Sigmoid colon (tissue), 7 donors: ENCODE measurements around the gene VSIG8. TPM values are rescaled to one million over a fixed set of nuclear protein-coding genes. Genes with fewer than 3 reads are reported as not detected.

Source experiments
- polyA plus RNA-seq, 3 donors: library from polyadenylated mRNA; stranded (reverse); fragments of 200-250 nt; gene quantifications; one replicate each; pipeline ENCODE4 v1.2.3, GENCODE V29; 2013
- small RNA-seq, 3 donors: library from RNA; depleted of rRNA; stranded (forward); fragments of <200 nt; gene quantifications; one replicate each; pipeline ENCODE3, GENCODE V24; 2016
- total RNA-seq, 4 donors: library from RNA; depleted of rRNA; stranded (reverse); fragments of >200 nt; gene quantifications; one replicate each; pipeline ENCODE4 v1.1.0, GENCODE V29; 2016
- donor health status: healthy with polysubstance abuse.
- donor health status: Bipolar disorder and iron deficiency.
- donor health status: healthy.

The VSIG8 gene
- total and polyA plus RNA-seq, 7 donors, result 0.10 TPM; not detected in 6

Small RNA genes within 50 kb of the gene (small RNA-seq; reads per million reads assigned to genes)
- 0 reads per million in 3 donors for gene MIR4259
- 0 to 0.11 (median 0.06) reads per million in 3 donors for gene RF00570

Other genes with a start within 250 kb of the VSIG8 start
- not detected for gene CRP, start 148.1 kb downstream of the VSIG8 start, total RNA-seq
- gene CRP, start 148.1 kb downstream of the VSIG8 start, polyA plus RNA-seq, result under 1 TPM in 1 of 3 donors, not detected in 2; 0.20 TPM
- 10 to 100 TPM; 40.4 to 59.1 (median 51.6) TPM for gene DUSP23, start 81.7 kb downstream of the VSIG8 start, total RNA-seq
- 10 to 100 TPM; 77.7 to 88.7 (median 86.5) TPM for gene DUSP23, start 81.7 kb downstream of the VSIG8 start, polyA plus RNA-seq
- not detected for gene FCRL6, start 60.3 kb downstream of the VSIG8 start, total RNA-seq
- gene FCRL6, start 60.3 kb downstream of the VSIG8 start, polyA plus RNA-seq, result under 1 TPM in 1 of 3 donors, not detected in 2; 0.38 TPM
- 1 to 10 TPM; 3.3 to 5.0 (median 4.3) TPM for gene SLAMF8, start 35.8 kb downstream of the VSIG8 start, total RNA-seq
- gene SLAMF8, start 35.8 kb downstream of the VSIG8 start, polyA plus RNA-seq, result 10 to 100 TPM in 2 of 3 donors, 1 to 10 TPM in 1; 2.4 to 16.2 (median 13.3) TPM
- 1 to 10 TPM in 1 of 4 donors, under 1 TPM in 1, not detected in 2; 0.81 to 1.8 TPM for gene CFAP45, start 37.5 kb upstream of the VSIG8 start, total RNA-seq
- 1 to 10 TPM in 1 of 3 donors, under 1 TPM in 1, not detected in 1; 0.29 to 1.2 TPM for gene CFAP45, start 37.5 kb upstream of the VSIG8 start, polyA plus RNA-seq
- 100 to 1,000 TPM in 2 of 4 donors, 10 to 100 TPM in 2; 88.8 to 109 (median 99.0) TPM for gene TAGLN2, start 62.9 kb upstream of the VSIG8 start, total RNA-seq
- 100 to 1,000 TPM; 383 to 770 (median 531) TPM for gene TAGLN2, start 62.9 kb upstream of the VSIG8 start, polyA plus RNA-seq
- under 1 TPM in 1 of 4 donors, not detected in 3; under 0.01 TPM for gene IGSF9, start 83.0 kb upstream of the VSIG8 start, total RNA-seq
- 10 to 100 TPM in 2 of 3 donors, 1 to 10 TPM in 1; 6.9 to 16.3 (median 11.4) TPM for gene IGSF9, start 83.0 kb upstream of the VSIG8 start, polyA plus RNA-seq
- not detected for gene SLAMF9, start 91.6 kb upstream of the VSIG8 start, total RNA-seq
- gene SLAMF9, start 91.6 kb upstream of the VSIG8 start, polyA plus RNA-seq, result under 1 TPM in 1 of 3 donors, not detected in 2; 0.15 TPM
- gene PIGM, start 169.3 kb upstream of the VSIG8 start, total RNA-seq, result 1 to 10 TPM; 3.3 to 4.7 (median 4.5) TPM
- gene PIGM, start 169.3 kb upstream of the VSIG8 start, polyA plus RNA-seq, result 1 to 10 TPM in 1 of 3 donors, under 1 TPM in 2; 0.60 to 3.6 (median 0.69) TPM
- under 1 TPM in 2 of 4 donors, not detected in 2; 0.27 to 0.36 TPM for gene KCNJ10, start 207.5 kb upstream of the VSIG8 start, total RNA-seq
- gene KCNJ10, start 207.5 kb upstream of the VSIG8 start, polyA plus RNA-seq, result 1 to 10 TPM in 1 of 3 donors, under 1 TPM in 1, not detected in 1; 0.23 to 1.3 TPM
- gene KCNJ9, start 218.9 kb upstream of the VSIG8 start, total RNA-seq, result under 1 TPM; under 0.01 to 0.36 (median 0.27) TPM
- under 1 TPM in 1 of 3 donors, not detected in 2; 0.22 TPM for gene KCNJ9, start 218.9 kb upstream of the VSIG8 start, polyA plus RNA-seq
- gene IGSF8, start 236.0 kb upstream of the VSIG8 start, total RNA-seq, result 10 to 100 TPM; 11.1 to 11.4 (median 11.3) TPM
- 10 to 100 TPM in 1 of 3 donors, 1 to 10 TPM in 2; 4.8 to 34.9 (median 7.2) TPM for gene IGSF8, start 236.0 kb upstream of the VSIG8 start, polyA plus RNA-seq